ENCODE results near the gene ILF3. TPM values are rescaled to one million over a fixed set of nuclear protein-coding genes. Genes with fewer than 3 reads are reported as not detected.

ILF3 gene
- total and polyA plus RNA-seq, 2 experiments from 2014 or later: 573 to 616 TPM

GRCh38 chr19:10640361-10640760 is 13.8 kb upstream of the ILF3 start (continued):
- TF ChIP-seq, protein P1, sequence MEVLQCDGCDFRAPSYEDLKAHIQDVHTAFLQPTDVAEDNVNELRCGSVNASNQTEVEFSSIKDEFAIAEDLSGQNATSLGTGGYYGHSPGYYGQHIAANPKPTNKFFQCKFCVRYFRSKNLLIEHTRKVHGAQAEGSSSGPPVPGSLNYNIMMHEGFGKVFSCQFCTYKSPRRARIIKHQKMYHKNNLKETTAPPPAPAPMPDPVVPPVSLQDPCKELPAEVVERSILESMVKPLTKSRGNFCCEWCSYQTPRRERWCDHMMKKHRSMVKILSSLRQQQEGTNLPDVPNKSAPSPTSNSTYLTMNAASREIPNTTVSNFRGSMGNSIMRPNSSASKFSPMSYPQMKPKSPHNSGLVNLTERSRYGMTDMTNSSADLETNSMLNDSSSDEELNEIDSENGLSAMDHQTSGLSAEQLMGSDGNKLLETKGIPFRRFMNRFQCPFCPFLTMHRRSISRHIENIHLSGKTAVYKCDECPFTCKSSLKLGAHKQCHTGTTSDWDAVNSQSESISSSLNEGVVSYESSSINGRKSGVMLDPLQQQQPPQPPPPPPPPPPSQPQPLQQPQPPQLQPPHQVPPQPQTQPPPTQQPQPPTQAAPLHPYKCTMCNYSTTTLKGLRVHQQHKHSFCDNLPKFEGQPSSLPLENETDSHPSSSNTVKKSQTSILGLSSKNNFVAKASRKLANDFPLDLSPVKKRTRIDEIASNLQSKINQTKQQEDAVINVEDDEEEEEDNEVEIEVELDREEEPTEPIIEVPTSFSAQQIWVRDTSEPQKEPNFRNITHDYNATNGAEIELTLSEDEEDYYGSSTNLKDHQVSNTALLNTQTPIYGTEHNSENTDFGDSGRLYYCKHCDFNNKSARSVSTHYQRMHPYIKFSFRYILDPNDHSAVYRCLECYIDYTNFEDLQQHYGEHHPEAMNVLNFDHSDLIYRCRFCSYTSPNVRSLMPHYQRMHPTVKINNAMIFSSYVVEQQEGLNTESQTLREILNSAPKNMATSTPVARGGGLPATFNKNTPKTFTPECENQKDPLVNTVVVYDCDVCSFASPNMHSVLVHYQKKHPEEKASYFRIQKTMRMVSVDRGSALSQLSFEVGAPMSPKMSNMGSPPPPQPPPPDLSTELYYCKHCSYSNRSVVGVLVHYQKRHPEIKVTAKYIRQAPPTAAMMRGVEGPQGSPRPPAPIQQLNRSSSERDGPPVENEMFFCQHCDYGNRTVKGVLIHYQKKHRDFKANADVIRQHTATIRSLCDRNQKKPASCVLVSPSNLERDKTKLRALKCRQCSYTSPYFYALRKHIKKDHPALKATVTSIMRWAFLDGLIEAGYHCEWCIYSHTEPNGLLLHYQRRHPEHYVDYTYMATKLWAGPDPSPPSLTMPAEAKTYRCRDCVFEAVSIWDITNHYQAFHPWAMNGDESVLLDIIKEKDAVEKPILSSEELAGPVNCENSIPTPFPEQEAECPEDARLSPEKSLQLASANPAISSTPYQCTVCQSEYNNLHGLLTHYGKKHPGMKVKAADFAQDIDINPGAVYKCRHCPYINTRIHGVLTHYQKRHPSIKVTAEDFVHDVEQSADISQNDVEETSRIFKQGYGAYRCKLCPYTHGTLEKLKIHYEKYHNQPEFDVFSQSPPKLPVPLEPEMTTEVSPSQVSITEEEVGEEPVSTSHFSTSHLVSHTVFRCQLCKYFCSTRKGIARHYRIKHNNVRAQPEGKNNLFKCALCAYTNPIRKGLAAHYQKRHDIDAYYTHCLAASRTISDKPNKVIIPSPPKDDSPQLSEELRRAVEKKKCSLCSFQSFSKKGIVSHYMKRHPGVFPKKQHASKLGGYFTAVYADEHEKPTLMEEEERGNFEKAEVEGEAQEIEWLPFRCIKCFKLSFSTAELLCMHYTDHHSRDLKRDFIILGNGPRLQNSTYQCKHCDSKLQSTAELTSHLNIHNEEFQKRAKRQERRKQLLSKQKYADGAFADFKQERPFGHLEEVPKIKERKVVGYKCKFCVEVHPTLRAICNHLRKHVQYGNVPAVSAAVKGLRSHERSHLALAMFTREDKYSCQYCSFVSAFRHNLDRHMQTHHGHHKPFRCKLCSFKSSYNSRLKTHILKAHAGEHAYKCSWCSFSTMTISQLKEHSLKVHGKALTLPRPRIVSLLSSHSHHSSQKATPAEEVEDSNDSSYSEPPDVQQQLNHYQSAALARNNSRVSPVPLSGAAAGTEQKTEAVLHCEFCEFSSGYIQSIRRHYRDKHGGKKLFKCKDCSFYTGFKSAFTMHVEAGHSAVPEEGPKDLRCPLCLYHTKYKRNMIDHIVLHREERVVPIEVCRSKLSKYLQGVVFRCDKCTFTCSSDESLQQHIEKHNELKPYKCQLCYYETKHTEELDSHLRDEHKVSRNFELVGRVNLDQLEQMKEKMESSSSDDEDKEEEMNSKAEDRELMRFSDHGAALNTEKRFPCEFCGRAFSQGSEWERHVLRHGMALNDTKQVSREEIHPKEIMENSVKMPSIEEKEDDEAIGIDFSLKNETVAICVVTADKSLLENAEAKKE (CRISPR knock-in tag; IDR thresholded peaks at IDR 0.05): no peak
- TF ChIP-seq JUNB (IDR thresholded peaks at IDR 0.05; ENCODE audit: unreplicated experiment): no peak
- no peak for TF ChIP-seq NANOG (IDR thresholded peaks at IDR 0.05; ENCODE audit: borderline replicate concordance)
- no peak for TF ChIP-seq CREB1 (CRISPR knock-in tag; IDR thresholded peaks at IDR 0.05; ENCODE audit: low read depth)

- Histone ChIP-seq H2AFZ (no peak overlapping the region), H3F3A (replicated peaks; ENCODE audit: low read depth) (peaks cover 14% of the 10 kb centered on the region), H3K4me1 (ENCODE audit: insufficient read depth) (peaks cover 19% of the 10 kb centered on the region), H3K36me3 (ENCODE audit: insufficient read depth) (peaks cover 15% of the 10 kb centered on the region; the same call in 1 of the 2 replicates), H3K4me3 (no peak overlapping the region), H3K27me3 (ENCODE audit: insufficient read depth) (no peaks in the 10 kb centered on the region), H3K4me2 (no peak overlapping the region), H4K20me1 (replicated peaks; ENCODE audit: insufficient read depth) (peaks cover 7% of the 10 kb centered on the region; the same call in 1 of the 2 replicates), H3K27ac (ENCODE audit: low read depth) (peak overlapping the region; percentile 66; the same call in 1 of the 2 replicates), H3K79me2 (replicated peaks; ENCODE audit: insufficient read depth) (no peaks in the 10 kb centered on the region), H3K9me2 (ENCODE audit: insufficient read depth) (no peaks in the 10 kb centered on the region)
- H3K27me3 Mint-ChIP-seq (ENCODE audit: insufficient read depth, low read depth, poor library complexity): peaks cover 24% of the 10 kb centered on the region
- peaks cover 64% of the 10 kb centered on the region for H3K36me3 Mint-ChIP-seq (ENCODE audit: low read depth)
- ATAC-seq (no peak), DNase-seq (ENCODE audit: low spot score) (no peak)
- no peaks in the 10 kb centered on the region for H3K9me3 Mint-ChIP-seq
- peak overlapping the region; percentile 74; the same call in 1 of the 2 replicates for H3K27ac Mint-ChIP-seq
- H3K4me3 Mint-ChIP-seq: no peak overlapping the region; the same call in 2 of the 3 replicates
- peaks cover 38% of the 10 kb centered on the region for H3K4me1 Mint-ChIP-seq
- TF ChIP-seq ZNF331 (CRISPR knock-in tag; IDR thresholded peaks at IDR 0.05; ENCODE audit: low read depth) (no peak), POLR2AphosphoS5 (IDR thresholded peaks at IDR 0.05; ENCODE audit: low read depth) (no peak), EZH2phosphoT487 (IDR thresholded peaks at IDR 0.05; ENCODE audit: unreplicated experiment) (no peak), NANOG (IDR thresholded peaks at IDR 0.05; ENCODE audit: borderline replicate concordance) (no peak), EZH2 (IDR thresholded peaks at IDR 0.05; ENCODE audit: low read depth, unreplicated experiment) (no peak), JUNB (IDR thresholded peaks at IDR 0.05; ENCODE audit: unreplicated experiment) (no peak), CREB1 (CRISPR knock-in tag; IDR thresholded peaks at IDR 0.05; ENCODE audit: low read depth) (no peak), STAT1 (IDR thresholded peaks at IDR 0.05; ENCODE audit: unreplicated experiment) (no peak), ZNF114 (CRISPR knock-in tag; IDR thresholded peaks at IDR 0.05) (no peak)
- TF ChIP-seq, protein P2, sequence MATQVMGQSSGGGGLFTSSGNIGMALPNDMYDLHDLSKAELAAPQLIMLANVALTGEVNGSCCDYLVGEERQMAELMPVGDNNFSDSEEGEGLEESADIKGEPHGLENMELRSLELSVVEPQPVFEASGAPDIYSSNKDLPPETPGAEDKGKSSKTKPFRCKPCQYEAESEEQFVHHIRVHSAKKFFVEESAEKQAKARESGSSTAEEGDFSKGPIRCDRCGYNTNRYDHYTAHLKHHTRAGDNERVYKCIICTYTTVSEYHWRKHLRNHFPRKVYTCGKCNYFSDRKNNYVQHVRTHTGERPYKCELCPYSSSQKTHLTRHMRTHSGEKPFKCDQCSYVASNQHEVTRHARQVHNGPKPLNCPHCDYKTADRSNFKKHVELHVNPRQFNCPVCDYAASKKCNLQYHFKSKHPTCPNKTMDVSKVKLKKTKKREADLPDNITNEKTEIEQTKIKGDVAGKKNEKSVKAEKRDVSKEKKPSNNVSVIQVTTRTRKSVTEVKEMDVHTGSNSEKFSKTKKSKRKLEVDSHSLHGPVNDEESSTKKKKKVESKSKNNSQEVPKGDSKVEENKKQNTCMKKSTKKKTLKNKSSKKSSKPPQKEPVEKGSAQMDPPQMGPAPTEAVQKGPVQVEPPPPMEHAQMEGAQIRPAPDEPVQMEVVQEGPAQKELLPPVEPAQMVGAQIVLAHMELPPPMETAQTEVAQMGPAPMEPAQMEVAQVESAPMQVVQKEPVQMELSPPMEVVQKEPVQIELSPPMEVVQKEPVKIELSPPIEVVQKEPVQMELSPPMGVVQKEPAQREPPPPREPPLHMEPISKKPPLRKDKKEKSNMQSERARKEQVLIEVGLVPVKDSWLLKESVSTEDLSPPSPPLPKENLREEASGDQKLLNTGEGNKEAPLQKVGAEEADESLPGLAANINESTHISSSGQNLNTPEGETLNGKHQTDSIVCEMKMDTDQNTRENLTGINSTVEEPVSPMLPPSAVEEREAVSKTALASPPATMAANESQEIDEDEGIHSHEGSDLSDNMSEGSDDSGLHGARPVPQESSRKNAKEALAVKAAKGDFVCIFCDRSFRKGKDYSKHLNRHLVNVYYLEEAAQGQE (IDR thresholded peaks at IDR 0.05; ENCODE audit: unreplicated experiment): no peak
- TF ChIP-seq, protein P3, sequence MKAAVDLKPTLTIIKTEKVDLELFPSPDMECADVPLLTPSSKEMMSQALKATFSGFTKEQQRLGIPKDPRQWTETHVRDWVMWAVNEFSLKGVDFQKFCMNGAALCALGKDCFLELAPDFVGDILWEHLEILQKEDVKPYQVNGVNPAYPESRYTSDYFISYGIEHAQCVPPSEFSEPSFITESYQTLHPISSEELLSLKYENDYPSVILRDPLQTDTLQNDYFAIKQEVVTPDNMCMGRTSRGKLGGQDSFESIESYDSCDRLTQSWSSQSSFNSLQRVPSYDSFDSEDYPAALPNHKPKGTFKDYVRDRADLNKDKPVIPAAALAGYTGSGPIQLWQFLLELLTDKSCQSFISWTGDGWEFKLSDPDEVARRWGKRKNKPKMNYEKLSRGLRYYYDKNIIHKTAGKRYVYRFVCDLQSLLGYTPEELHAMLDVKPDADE (IDR thresholded peaks at IDR 0.05): no peak
Measured at GRCh38 chr19:10641248-10641647, 12.9 kb upstream of the ILF3 start.
